D721Med (cell line): Measurements from ENCODE around the gene PTPRG.

ENCODE experiments used
- DNase-seq: peaks from one replicate; pipeline ENCODE4 v3.0.0; 2011; ENCODE audit warnings: low spot score; ENCODE audit not compliant: insufficient read length
- FAIRE-seq: peaks from 2 replicates; lab custom pipeline; 2011; peaks lifted over from hg19 to GRCh38; lab: Jason Lieb, UNC
- CTCF ChIP-seq: IDR thresholded peaks from 2 replicates; pipeline ENCODE4 v1.5.1; 2012; ENCODE audit warnings: mild to moderate bottlenecking, control low read depth; ENCODE audit not compliant: insufficient read depth; ENCODE audit errors: missing control alignments

Gene PTPRG

GRCh38 chr3:61561374-61562041 lies at the start of gene PTPRG:
Gene PTPRG, plus strand, starts transcription at chr3:61561571. Its CDS starts 717 bp downstream, at chr3:61562288.
- DNase-seq (peak; percentile 51), FAIRE-seq (no peak)

GRCh38 chr3:61518590-61518989 lies 42.8 kb upstream of the PTPRG start:
- TF ChIP-seq CTCF = no peak
- no peak for FAIRE-seq
- DNase-seq = no peak

More at GRCh38 chr3:61561374-61562041, at the start of gene PTPRG:
- no peak for TF ChIP-seq CTCF

DNA sequence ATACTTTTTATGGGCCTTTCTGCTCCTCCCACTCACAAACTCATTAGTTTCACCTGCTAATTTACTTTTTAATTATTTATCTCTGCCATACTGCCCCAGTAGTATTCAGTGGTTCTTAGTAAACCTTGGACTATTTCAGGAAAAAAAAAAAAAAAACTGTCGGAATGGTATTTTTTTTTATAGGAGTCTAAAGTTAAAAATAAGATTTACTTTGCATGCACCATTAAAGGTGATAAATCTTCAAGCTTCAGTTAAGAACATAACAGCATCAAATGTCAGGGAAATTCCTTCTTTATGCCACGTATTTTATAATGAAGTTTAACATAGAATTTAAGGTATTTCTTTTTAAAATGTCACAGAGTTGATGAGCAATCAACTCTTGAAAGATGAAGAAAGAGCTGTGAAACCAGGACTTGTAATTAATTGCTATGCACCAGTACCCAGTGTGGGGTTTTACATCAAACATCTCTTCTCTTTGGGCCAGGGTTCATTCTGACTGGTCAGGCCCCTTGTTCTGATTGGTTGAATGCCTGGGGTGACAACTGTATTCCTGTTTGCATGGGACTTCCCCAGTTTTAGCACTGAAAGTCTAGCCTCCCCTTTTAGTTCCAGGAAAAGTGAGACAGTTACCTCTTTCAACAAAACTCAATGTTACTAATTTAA lies 40.3 kb upstream of the PTPRG start:
- DNase-seq (no peak), FAIRE-seq (no peak)
- no peak for TF ChIP-seq CTCF

DNA sequence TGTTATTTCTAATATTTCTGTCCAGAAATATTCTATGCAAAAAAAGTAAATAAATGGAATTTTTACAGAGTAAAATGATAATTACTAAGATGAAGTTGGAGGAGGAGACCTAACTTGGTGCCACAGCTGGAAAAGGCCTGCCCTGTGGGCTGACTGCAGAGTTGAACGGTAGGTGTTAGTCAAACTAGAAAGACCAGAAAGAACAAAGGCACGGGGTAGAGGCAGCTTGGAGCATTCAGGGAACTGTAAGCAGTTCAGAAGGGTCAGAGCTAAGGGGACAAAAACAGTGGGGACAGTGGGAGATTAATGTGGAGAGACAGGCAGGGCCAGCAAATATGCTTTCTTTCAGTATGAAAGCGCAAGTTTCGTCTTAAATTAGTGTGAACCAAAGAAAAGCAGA lies 39.3 kb upstream of the PTPRG start:
- DNase-seq (no peak), FAIRE-seq (no peak)
- no peak for TF ChIP-seq CTCF

DNA sequence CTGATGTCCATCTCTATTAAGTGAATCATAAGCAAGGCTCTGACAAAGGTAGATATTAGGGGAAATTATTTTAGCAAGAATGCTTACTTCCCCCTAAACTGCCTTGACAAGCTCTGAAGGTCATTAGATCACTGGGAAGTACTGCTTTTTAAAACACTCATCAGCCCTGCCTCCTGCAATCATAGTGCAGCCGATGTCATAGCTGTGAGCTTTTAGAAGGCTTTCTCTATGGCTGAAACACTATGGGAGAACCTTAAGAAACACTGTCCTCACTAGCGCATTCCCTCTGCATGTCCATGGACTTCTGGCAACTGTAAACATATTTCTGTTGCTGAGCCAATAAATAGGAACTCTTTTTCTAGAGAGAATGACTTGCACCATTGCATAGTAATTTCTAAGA lies 38.7 kb upstream of the PTPRG start:
- DNase-seq (no peak), FAIRE-seq (no peak)
- TF ChIP-seq CTCF = no peak

- FAIRE-seq (no peak), DNase-seq (no peak)
- TF ChIP-seq CTCF = no peak
Observed at GRCh38 chr3:61524933-61525332, 36.4 kb upstream of the PTPRG start.

DNA sequence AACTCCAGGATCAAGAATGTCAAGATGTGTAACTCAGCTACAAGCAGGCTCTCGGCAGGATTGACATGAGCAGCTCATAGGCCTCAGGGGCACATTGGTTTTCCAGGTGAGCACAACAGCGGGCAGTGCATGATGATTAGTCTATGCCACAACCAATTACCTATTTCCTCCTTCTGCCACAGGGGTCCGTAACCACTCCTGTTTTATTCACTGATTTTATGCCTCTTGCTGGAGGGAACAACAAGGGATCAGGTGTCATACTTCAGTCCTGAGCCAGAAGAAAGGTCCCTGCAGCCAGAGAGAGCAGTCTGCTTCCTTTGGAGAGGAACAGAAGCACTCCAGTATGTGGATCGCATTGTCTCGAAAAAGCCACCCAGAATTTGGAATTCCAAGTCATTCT lies 35.1 kb upstream of the PTPRG start:
- TF ChIP-seq CTCF = no peak
- FAIRE-seq (no peak), DNase-seq (no peak)
